SK-MEL-5 (cell line): Measurements from ENCODE around the gene TEKTIP1. TPM values are rescaled to one million over a fixed set of nuclear protein-coding genes. Genes with fewer than 3 reads are reported as not detected.

Experiments
- DNase-seq: peaks from one replicate; pipeline ENCODE4 v3.0.0-alpha.2; 2016; ENCODE audit warnings: low read depth, low spot score
- in situ Hi-C: cut with HindIII; loops from 2 replicates; pipeline ENCODE4 v1.10.0; 2016; ENCODE audit warnings: low sequenced_read_pairs, high pct_unique_total_duplicates, low pct_unique_long_range_greater_than_20kb
- small RNA-seq, 2 experiments: library from RNA; depleted of rRNA; stranded (forward); fragments of <200 nt; gene quantifications; one replicate each; pipeline ENCODE3, GENCODE V24; 2014
- total RNA-seq: library from RNA; depleted of rRNA; stranded (reverse); fragments of >200 nt; shearing (Covaris generic); gene quantifications from 2 replicates; pipeline ENCODE4 v1.2.3, GENCODE V29; 2014; rRNA removed

Gene TEKTIP1
- total RNA-seq, 1 experiment from 2014 or later: not detected

- no peak for DNase-seq
- in situ Hi-C loops: no loop called here
These were observed 47.9 kb downstream of the TEKTIP1 start for GRCh38 chr19:3586707-3587346.

- DNase-seq: no peak
- in situ Hi-C loops: no loop called here
These were observed 50.5 kb downstream of the TEKTIP1 start for GRCh38 chr19:3589439-3589838.

- in situ Hi-C loops: no loop called here
- DNase-seq: no peak
These were observed 51.0 kb downstream of the TEKTIP1 start for GRCh38 chr19:3589949-3590348.

GRCh38 chr19:3590991-3591659, 52.2 kb downstream of the TEKTIP1 start:
- in situ Hi-C loops: no loop called here

GRCh38 chr19:3591876-3592613, 53.1 kb downstream of the TEKTIP1 start:
- DNase-seq: no peak
- in situ Hi-C loops: no loop called here

More at GRCh38 chr19:3590991-3591659, 52.2 kb downstream of the TEKTIP1 start:
- no peak for DNase-seq

GRCh38 chr19:3593156-3593555, 54.2 kb downstream of the TEKTIP1 start:
- DNase-seq: no peak
- in situ Hi-C loops: no loop called here

Small RNA genes lying within 50 kb of the gene (small RNA-seq; reads per million reads assigned to genes)
- gene AC005786.1 (0 reads per million in 2 experiments), gene RF00212 (0 reads per million in 2 experiments)

Other genes with a start within 250 kb of the TEKTIP1 start
- 4.8 and 5.8 TPM in 2 replicates for gene NFIC, start 172.6 kb upstream of the TEKTIP1 start, total RNA-seq
- gene SMIM24, start 58.6 kb upstream of the TEKTIP1 start, total RNA-seq: not detected in 2 replicates
- gene SMIM44, start 55.7 kb upstream of the TEKTIP1 start, total RNA-seq: not detected in 2 replicates
- 13.1 and 13.4 TPM in 2 replicates for gene DOHH, start 38.5 kb upstream of the TEKTIP1 start, total RNA-seq
- gene FZR1, start 32.9 kb upstream of the TEKTIP1 start, total RNA-seq: 22.6 and 26.9 TPM in 2 replicates
- gene MFSD12, start 18.4 kb downstream of the TEKTIP1 start, total RNA-seq: 2,457 and 2,669 TPM in 2 replicates
- 550 and 588 TPM in 2 replicates for gene HMG20B, start 33.8 kb downstream of the TEKTIP1 start, total RNA-seq
- gene GIPC3, start 46.3 kb downstream of the TEKTIP1 start, total RNA-seq: 0.29 and 0.45 TPM in 2 replicates
- 0.16 and 0.27 TPM in 2 replicates for gene TBXA2R, start 67.7 kb downstream of the TEKTIP1 start, total RNA-seq
- gene CACTIN, start 87.6 kb downstream of the TEKTIP1 start, total RNA-seq: 15.2 and 16.6 TPM in 2 replicates
- gene PIP5K1C, start 161.3 kb downstream of the TEKTIP1 start, total RNA-seq: 4.9 and 6.7 TPM in 2 replicates
- gene TJP3, start 169.2 kb downstream of the TEKTIP1 start, total RNA-seq: 0.13 and 0.21 TPM in 2 replicates
- 10.5 and 16.7 TPM in 2 replicates for gene APBA3, start 222.5 kb downstream of the TEKTIP1 start, total RNA-seq
- gene MRPL54, start 223.5 kb downstream of the TEKTIP1 start, total RNA-seq: 31.0 and 33.8 TPM in 2 replicates
- not detected in 2 replicates for gene RAX2, start 233.1 kb downstream of the TEKTIP1 start, total RNA-seq
- 20.5 and 22.5 TPM in 2 replicates for gene MATK, start 247.2 kb downstream of the TEKTIP1 start, total RNA-seq